HEK293 (cell line): ENCODE data around the gene CCDC175.

ENCODE experiments used
- HOXA7 ChIP-seq: sonication (generic); formaldehyde crosslinking; IDR thresholded peaks from 2 replicates; pipeline ENCODE4 v1.8.1; 2022; ENCODE audit warnings: missing genetic modification reagents, borderline replicate concordance
- KLF16 ChIP-seq: fragments of 450-650 bp; formaldehyde crosslinking; IDR thresholded peaks from 2 replicates; pipeline ENCODE4 v1.5.1; 2017; ENCODE audit warnings: missing biosample characterization, missing genetic modification characterization
- ZNF274 ChIP-seq, 2 experiments: fragments of 200-500 bp in 1 of 2; fragments of 450-650 bp in 1 of 2; sonication (Bioruptor generic) in 1 of 2; formaldehyde crosslinking in 1 of 2; IDR thresholded peaks; 2 replicates each; pipeline versions ENCODE4 v1.5.1 to v1.6.1; 2014 to 2016; ENCODE audit warnings: borderline replicate concordance in 1 of 2, inconsistent platforms in 1 of 2, low read length in 1 of 2, missing biosample characterization in 1 of 2, missing genetic modification characterization in 1 of 2
- ZNF501 ChIP-seq: fragments of 450-650 bp; formaldehyde crosslinking; IDR thresholded peaks from 2 replicates; pipeline ENCODE4 v1.5.1; 2016; ENCODE audit warnings: missing biosample characterization, missing genetic modification characterization
- ZNF843 ChIP-seq: fragments of 450-650 bp; formaldehyde crosslinking; IDR thresholded peaks from 2 replicates; pipeline ENCODE4 v1.5.1; 2016; ENCODE audit warnings: missing biosample characterization, missing genetic modification characterization
- TF ChIP-seq, protein P1 (sequence below): fragments of 450-650 bp; formaldehyde crosslinking; IDR thresholded peaks from 2 replicates; pipeline ENCODE4 v1.5.1; 2016; ENCODE audit warnings: missing biosample characterization, missing genetic modification characterization
- TF ChIP-seq, protein P2 (sequence below): fragments of 450-650 bp; formaldehyde crosslinking; IDR thresholded peaks from 2 replicates; pipeline ENCODE4 v1.5.1; 2016; ENCODE audit warnings: missing biosample characterization, missing genetic modification characterization
- TF ChIP-seq, protein P3 (sequence below): fragments of 450-650 bp; formaldehyde crosslinking; IDR thresholded peaks from 2 replicates; pipeline ENCODE4; 2016; ENCODE audit warnings: missing biosample characterization, missing genetic modification characterization

DNA sequence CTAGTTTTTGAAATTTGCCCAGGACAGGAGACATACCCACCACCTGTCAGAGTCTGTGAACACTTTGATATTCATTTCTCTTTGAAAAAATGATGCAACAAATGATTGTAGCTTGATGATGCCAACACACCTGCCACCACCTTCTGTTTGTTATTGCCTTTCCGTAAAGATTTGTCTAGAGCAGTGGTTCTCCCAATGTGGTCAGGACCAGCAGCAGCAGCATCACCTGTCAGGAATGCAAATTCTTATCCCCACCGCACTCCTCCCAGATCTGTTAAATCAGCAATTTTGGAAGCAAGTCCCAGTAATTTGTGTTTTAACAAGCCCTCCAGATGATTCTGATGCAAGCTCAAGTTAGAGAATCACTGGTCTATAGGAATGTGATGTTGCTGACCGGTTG is 9.9 kb downstream of the CCDC175 start:
- TF ChIP-seq, protein P1, sequence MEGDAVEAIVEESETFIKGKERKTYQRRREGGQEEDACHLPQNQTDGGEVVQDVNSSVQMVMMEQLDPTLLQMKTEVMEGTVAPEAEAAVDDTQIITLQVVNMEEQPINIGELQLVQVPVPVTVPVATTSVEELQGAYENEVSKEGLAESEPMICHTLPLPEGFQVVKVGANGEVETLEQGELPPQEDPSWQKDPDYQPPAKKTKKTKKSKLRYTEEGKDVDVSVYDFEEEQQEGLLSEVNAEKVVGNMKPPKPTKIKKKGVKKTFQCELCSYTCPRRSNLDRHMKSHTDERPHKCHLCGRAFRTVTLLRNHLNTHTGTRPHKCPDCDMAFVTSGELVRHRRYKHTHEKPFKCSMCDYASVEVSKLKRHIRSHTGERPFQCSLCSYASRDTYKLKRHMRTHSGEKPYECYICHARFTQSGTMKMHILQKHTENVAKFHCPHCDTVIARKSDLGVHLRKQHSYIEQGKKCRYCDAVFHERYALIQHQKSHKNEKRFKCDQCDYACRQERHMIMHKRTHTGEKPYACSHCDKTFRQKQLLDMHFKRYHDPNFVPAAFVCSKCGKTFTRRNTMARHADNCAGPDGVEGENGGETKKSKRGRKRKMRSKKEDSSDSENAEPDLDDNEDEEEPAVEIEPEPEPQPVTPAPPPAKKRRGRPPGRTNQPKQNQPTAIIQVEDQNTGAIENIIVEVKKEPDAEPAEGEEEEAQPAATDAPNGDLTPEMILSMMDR (tag by site-specific recombination) = no peak
- TF ChIP-seq HOXA7 (CRISPR knock-in tag) (no peak), KLF16 (tag by site-specific recombination) (no peak), ZNF501 (no peak), ZNF274 (IDR thresholded peaks at IDR 0.05; ENCODE audit: low read length) (no peak), ZNF274 (tag by site-specific recombination; IDR thresholded peaks at IDR 0.05; ENCODE audit: borderline replicate concordance) (no peak), ZNF843 (tag by site-specific recombination) (no peak)
- TF ChIP-seq, protein P2, sequence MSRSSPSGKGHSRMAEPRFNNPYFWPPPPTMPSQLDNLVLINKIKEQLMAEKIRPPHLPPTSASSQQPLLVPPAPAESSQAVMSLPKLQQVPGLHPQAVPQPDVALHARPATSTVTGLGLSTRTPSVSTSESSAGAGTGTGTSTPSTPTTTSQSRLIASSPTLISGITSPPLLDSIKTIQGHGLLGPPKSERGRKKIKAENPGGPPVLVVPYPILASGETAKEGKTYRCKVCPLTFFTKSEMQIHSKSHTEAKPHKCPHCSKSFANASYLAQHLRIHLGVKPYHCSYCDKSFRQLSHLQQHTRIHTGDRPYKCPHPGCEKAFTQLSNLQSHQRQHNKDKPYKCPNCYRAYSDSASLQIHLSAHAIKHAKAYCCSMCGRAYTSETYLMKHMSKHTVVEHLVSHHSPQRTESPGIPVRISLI (tag by site-specific recombination) = no peak
- TF ChIP-seq, protein P3, sequence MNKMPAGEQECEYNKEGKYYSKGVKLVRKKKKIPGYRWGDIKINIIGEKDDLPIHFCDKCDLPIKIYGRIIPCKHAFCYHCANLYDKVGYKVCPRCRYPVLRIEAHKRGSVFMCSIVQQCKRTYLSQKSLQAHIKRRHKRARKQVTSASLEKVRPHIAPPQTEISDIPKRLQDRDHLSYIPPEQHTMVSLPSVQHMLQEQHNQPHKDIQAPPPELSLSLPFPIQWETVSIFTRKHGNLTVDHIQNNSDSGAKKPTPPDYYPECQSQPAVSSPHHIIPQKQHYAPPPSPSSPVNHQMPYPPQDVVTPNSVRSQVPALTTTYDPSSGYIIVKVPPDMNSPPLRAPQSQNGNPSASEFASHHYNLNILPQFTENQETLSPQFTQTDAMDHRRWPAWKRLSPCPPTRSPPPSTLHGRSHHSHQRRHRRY (tag by site-specific recombination) = no peak
